GM23338 (cell line): Measurements from ENCODE around the gene ERC1. TPM values are rescaled to one million over a fixed set of nuclear protein-coding genes. Genes with fewer than 3 reads are reported as not detected.
A peak's percentile ranks its signal among the peaks of the same experiment; 100 is the strongest.

Source experiments
- ATAC-seq: fragments of 200-7000 bp; cut with Tn5 transposase; 3 replicates; pipeline ENCODE4 v1.9.1; 2020
- DNase-seq: peaks from one replicate; pipeline ENCODE4 v3.0.0-alpha.2; 2015; ENCODE audit warnings: low spot score
- H2AFZ ChIP-seq: fragments of 200-600 bp; sonication (generic); 2 replicates; pipeline ENCODE4 v1.8.0; 2016; ENCODE audit warnings: antibody characterized with exemption, mild to moderate bottlenecking, moderate library complexity
- H3F3A ChIP-seq: fragments of 200-600 bp; sonication (generic); replicated peaks from 2 replicates; pipeline ENCODE4 v1.8.0; 2017; ENCODE audit warnings: antibody characterized with exemption, mixed run types, low read depth
- H3K27ac ChIP-seq: fragments of 200-600 bp; sonication (generic); 2 replicates; pipeline ENCODE4 v1.6.1; 2016; ENCODE audit warnings: low read depth
- H3K27me3 ChIP-seq: fragments of 200-600 bp; sonication (generic); 2 replicates; pipeline ENCODE4 v1.8.0; 2016; ENCODE audit warnings: mild to moderate bottlenecking, mixed run types, moderate library complexity; ENCODE audit not compliant: insufficient read depth
- H3K36me3 ChIP-seq: fragments of 200-600 bp; sonication (generic); 2 replicates; pipeline ENCODE4 v1.8.0; 2016; ENCODE audit warnings: mild to moderate bottlenecking; ENCODE audit not compliant: insufficient read depth
- H3K4me1 ChIP-seq: fragments of 200-600 bp; sonication (generic); 2 replicates; pipeline ENCODE4 v1.8.0; 2016; ENCODE audit warnings: mild to moderate bottlenecking, moderate library complexity; ENCODE audit not compliant: insufficient read depth
- H3K4me2 ChIP-seq: fragments of 200-600 bp; sonication (generic); 2 replicates; pipeline ENCODE4 v1.7.1; 2017; ENCODE audit warnings: mixed run types
- H3K4me3 ChIP-seq: fragments of 200-600 bp; sonication (generic); 2 replicates; pipeline ENCODE4 v1.6.1; 2016; ENCODE audit warnings: mixed run types
- H3K79me2 ChIP-seq: fragments of 200-600 bp; sonication (generic); replicated peaks from 2 replicates; pipeline ENCODE4 v1.8.0; 2017; ENCODE audit warnings: mild to moderate bottlenecking; ENCODE audit not compliant: insufficient read depth
- H3K9me2 ChIP-seq: fragments of 200-600 bp; sonication (generic); 2 replicates; pipeline ENCODE4 v1.8.0; 2017; ENCODE audit not compliant: insufficient read depth
- H4K20me1 ChIP-seq: fragments of 200-600 bp; sonication (generic); replicated peaks from 2 replicates; pipeline ENCODE4 v1.8.0; 2017; ENCODE audit warnings: mild to moderate bottlenecking; ENCODE audit not compliant: insufficient read depth
- H3K27ac Mint-ChIP-seq: 2 replicates; pipeline ENCODE4 v1.8.0; 2020; ENCODE audit warnings: inconsistent platforms, mild to moderate bottlenecking, moderate library complexity, mixed read lengths
- H3K27me3 Mint-ChIP-seq: 3 replicates; pipeline ENCODE4 v1.8.0; 2022; ENCODE audit warnings: low read depth, mild to moderate bottlenecking, moderate library complexity, mixed read lengths, inconsistent platforms; ENCODE audit not compliant: insufficient read depth, poor library complexity
- H3K36me3 Mint-ChIP-seq: 3 replicates; pipeline ENCODE4 v1.8.0; 2021; ENCODE audit warnings: low read depth, mild to moderate bottlenecking, inconsistent platforms, moderate library complexity, mixed read lengths
- H3K4me1 Mint-ChIP-seq: 3 replicates; pipeline ENCODE4 v1.8.0; 2020; ENCODE audit warnings: mild to moderate bottlenecking, inconsistent platforms, mixed read lengths
- H3K4me3 Mint-ChIP-seq: 3 replicates; pipeline ENCODE4 v1.8.0; 2021; ENCODE audit warnings: moderate library complexity, mild to moderate bottlenecking, inconsistent platforms, mixed read lengths
- H3K9me3 Mint-ChIP-seq: 3 replicates; pipeline ENCODE4 v1.8.0; 2020; ENCODE audit warnings: moderate library complexity, mild to moderate bottlenecking, inconsistent platforms, mixed read lengths
- CTCF ChIP-seq, 2 experiments: fragments of 200-600 bp in 1 of 2; sonication (generic) in 1 of 2; conservative IDR thresholded peaks; 2 replicates each; pipeline versions ENCODE4 v1.5.1 to v1.6.1; 2016 to 2017; ENCODE audit warnings: antibody characterized with exemption in 2 of 2, low read depth in 2 of 2, mild to moderate bottlenecking in 2 of 2, moderate library complexity in 1 of 2
- EZH2 ChIP-seq: fragments of 200-600 bp; sonication (generic); IDR thresholded peaks from one replicate; pipeline ENCODE4 v1.8.0; 2017; ENCODE audit warnings: antibody characterized with exemption, mild to moderate bottlenecking, low read depth; ENCODE audit not compliant: unreplicated experiment
- JUNB ChIP-seq: IDR thresholded peaks from one replicate; pipeline ENCODE4 v1.6.1; 2016; ENCODE audit warnings: antibody characterized with exemption; ENCODE audit not compliant: unreplicated experiment
- NANOG ChIP-seq: IDR thresholded peaks from 2 replicates; pipeline ENCODE4 v1.6.1; 2016; ENCODE audit warnings: antibody characterized with exemption, borderline replicate concordance
- POLR2AphosphoS5 ChIP-seq: IDR thresholded peaks from 2 replicates; pipeline ENCODE4 v1.6.1; 2016; ENCODE audit warnings: antibody characterized with exemption, low read depth
- REST ChIP-seq: IDR thresholded peaks from one replicate; pipeline ENCODE4 v1.6.1; 2018; ENCODE audit warnings: antibody characterized with exemption; ENCODE audit not compliant: unreplicated experiment
- STAT1 ChIP-seq: IDR thresholded peaks from one replicate; pipeline ENCODE4 v1.6.1; 2016; ENCODE audit warnings: antibody characterized with exemption; ENCODE audit not compliant: unreplicated experiment
- ZNF114 ChIP-seq: fragments of 250-450 bp; sonication (Bioruptor Pico); IDR thresholded peaks from 2 replicates; pipeline ENCODE4 v1.5.0; 2020; ENCODE audit warnings: mild to moderate bottlenecking, moderate library complexity
- ZNF331 ChIP-seq: fragments of 250-450 bp; sonication (Bioruptor Pico); IDR thresholded peaks from 2 replicates; pipeline ENCODE4 v1.5.0; 2020; ENCODE audit warnings: low read depth, mild to moderate bottlenecking, moderate library complexity
- polyA plus RNA-seq: library from polyadenylated mRNA; unstranded; fragments of >200 nt; fragmentation: Nextera tagmentation; extraction: Ambion mirVana; gene quantifications from 2 replicates; pipeline ENCODE4 v1.2.1, GENCODE V29; 2016
- total RNA-seq: library from RNA; depleted of rRNA; stranded (reverse); fragments of >200 nt; shearing (Covaris generic); gene quantifications from 2 replicates; pipeline ENCODE4 v1.2.3, GENCODE V29; 2014
- TF ChIP-seq, protein P1 (sequence below): IDR thresholded peaks from 2 replicates; pipeline ENCODE4 v1.6.1; 2016; ENCODE audit warnings: antibody characterized with exemption

ERC1 gene
- total and polyA plus RNA-seq, 2 experiments from 2014 or later, result 28.1 to 35.3 TPM

DNA sequence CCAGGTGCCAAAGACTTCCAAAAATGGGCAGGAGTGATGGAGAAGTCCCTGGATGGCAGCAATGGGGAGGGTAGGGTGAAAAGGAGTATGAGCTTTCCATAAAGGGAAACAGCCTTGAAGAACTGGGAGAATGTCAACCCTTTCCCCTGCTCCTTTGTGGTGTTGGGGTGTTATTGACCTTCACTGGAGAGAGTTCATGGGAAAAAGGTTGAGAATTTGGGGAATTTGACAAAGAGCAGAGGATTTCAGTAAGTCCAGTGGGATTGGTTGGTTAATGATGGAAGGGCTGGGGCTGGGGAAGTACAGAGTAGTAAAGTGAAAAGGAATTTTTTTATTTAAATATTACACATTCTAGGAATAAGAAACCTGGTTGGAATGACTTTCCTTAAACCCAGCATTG is 116.6 kb downstream of the ERC1 start:
- Histone ChIP-seq H3F3A (no peaks in the 10 kb centered on the region), H2AFZ (no peak overlapping the region), H3K4me3 (no peak overlapping the region), H3K27me3 (no peaks in the 10 kb centered on the region), H3K27ac (no peak overlapping the region), H3K9me2 (no peaks in the 10 kb centered on the region), H3K79me2 (peaks cover 6% of the 10 kb centered on the region; the same call in 1 of the 2 replicates), H4K20me1 (0 out of 2 replicates have a peak, but pooled peaks cover 5% of the 10 kb centered on the region), H3K4me1 (peaks cover 6% of the 10 kb centered on the region), H3K36me3 (no peaks in the 10 kb centered on the region), H3K4me2 (no peak overlapping the region)
- H3K36me3 Mint-ChIP-seq, result peaks cover 3% of the 10 kb centered on the region; the same call in 2 of the 3 replicates
- H3K27me3 Mint-ChIP-seq, result no peaks in the 10 kb centered on the region
- no peak overlapping the region for H3K27ac Mint-ChIP-seq
- no peak overlapping the region for H3K4me3 Mint-ChIP-seq
- no peak for ATAC-seq
- H3K9me3 Mint-ChIP-seq, result no peaks in the 10 kb centered on the region
- H3K4me1 Mint-ChIP-seq, result peaks cover 10% of the 10 kb centered on the region
- peak; percentile 21 for DNase-seq
- no peak for TF ChIP-seq JUNB
- no peak for TF ChIP-seq CTCF (conservative IDR thresholded peaks at IDR 0.05; ENCODE audit: low read depth in 2 of 2)
- TF ChIP-seq ZNF331, result no peak
- TF ChIP-seq NANOG, result no peak
- no peak for TF ChIP-seq STAT1
- TF ChIP-seq EZH2, result no peak
- TF ChIP-seq, protein P1, sequence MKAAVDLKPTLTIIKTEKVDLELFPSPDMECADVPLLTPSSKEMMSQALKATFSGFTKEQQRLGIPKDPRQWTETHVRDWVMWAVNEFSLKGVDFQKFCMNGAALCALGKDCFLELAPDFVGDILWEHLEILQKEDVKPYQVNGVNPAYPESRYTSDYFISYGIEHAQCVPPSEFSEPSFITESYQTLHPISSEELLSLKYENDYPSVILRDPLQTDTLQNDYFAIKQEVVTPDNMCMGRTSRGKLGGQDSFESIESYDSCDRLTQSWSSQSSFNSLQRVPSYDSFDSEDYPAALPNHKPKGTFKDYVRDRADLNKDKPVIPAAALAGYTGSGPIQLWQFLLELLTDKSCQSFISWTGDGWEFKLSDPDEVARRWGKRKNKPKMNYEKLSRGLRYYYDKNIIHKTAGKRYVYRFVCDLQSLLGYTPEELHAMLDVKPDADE, result no peak
- no peak for TF ChIP-seq REST
- TF ChIP-seq ZNF114, result no peak

GRCh38 chr12:1108276-1108675 is 117.3 kb downstream of the ERC1 start:
- Mint-ChIP-seq H3K36me3 (peaks cover 3% of the 10 kb centered on the region; the same call in 2 of the 3 replicates), H3K27me3 (no peaks in the 10 kb centered on the region), H3K4me1 (peaks cover 4% of the 10 kb centered on the region), H3K9me3 (no peaks in the 10 kb centered on the region), H3K4me3 (no peak overlapping the region), H3K27ac (no peak overlapping the region)
- ATAC-seq (no peak), DNase-seq (no peak)
- TF ChIP-seq ZNF114 (no peak), ZNF331 (no peak), POLR2AphosphoS5 (no peak)
- Histone ChIP-seq H3K4me1 (no peaks in the 10 kb centered on the region), H3K36me3 (no peaks in the 10 kb centered on the region), H3F3A (no peaks in the 10 kb centered on the region), H3K27me3 (no peaks in the 10 kb centered on the region), H3K4me2 (no peak overlapping the region), H2AFZ (no peak overlapping the region), H3K27ac (no peak overlapping the region), H3K4me3 (no peak overlapping the region), H3K79me2 (peaks cover 6% of the 10 kb centered on the region; the same call in 1 of the 2 replicates), H3K9me2 (no peaks in the 10 kb centered on the region), H4K20me1 (0 out of 2 replicates have a peak, but pooled peaks cover 5% of the 10 kb centered on the region)
